Stomach (tissue), 4 donors: ENCODE measurements around the gene C2CD2.

Experiments
- EP300 ChIP-seq: sonication (generic); formaldehyde crosslinking; IDR thresholded peaks from one replicate; pipeline ENCODE4 v1.6.1; 2017; ENCODE audit warnings: antibody characterized with exemption
- POLR2A ChIP-seq, 4 donors: fragments of 450-650 bp; IDR thresholded peaks; one replicate each; pipeline ENCODE4 v1.6.1; 2016; ENCODE audit warnings: antibody characterized with exemption in 4 of 4, control low read depth in 2 of 4, mild to moderate bottlenecking in 1 of 4, moderate library complexity in 1 of 4
- POLR2AphosphoS5 ChIP-seq, 3 donors: sonication (generic); formaldehyde crosslinking; IDR thresholded peaks; one replicate each; pipeline ENCODE4 v1.6.1; 2016; ENCODE audit warnings: antibody characterized with exemption in 3 of 3
- TF ChIP-seq, protein P1 (sequence below), 7 experiments: fragments of 450-650 bp in 4 of 7; fragments of 200-600 bp in 3 of 7; sonication (generic) in 3 of 7; IDR thresholded peaks; one replicate each; pipeline ENCODE4 v1.5.1; 2016 to 2019; ENCODE audit warnings: antibody characterized with exemption in 7 of 7, control low read depth in 2 of 7, mild to moderate bottlenecking in 1 of 7

DNA sequence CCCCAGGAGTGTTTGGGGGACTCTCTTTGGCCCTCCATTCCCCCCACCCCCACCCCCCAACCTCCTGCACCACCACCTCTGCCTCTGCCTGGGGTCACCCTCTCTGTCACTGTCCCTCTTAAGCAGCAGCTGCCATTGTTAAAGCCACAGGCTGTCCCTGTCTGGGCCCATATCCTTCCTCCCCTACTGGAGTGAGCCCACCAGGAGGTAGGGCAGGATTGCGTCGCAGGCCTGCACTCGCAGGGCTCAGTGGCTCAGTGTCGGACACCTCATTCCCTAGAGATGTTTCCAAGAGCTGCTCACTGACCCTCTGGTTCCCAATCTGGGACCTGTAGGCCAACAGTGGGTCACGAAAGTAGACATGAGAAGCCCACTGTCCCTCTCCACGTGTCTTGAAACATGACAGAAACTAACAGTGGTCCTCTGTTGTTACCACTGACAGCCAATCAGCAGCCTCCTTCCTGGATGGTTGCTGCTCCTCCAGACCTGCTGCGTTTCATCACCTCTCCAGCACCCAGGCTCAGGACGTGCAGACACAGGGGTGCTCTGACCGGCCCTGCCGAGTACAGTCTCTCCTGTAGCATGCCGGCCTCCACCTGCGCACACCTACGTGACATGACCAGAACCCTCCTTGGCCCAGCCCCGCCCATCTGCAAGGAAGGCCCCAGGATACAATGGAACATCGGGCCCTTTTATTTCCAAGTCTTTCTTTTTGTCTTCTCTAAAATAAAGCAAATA, 82.4 kb downstream of the C2CD2 start:
- TF ChIP-seq, protein P1, sequence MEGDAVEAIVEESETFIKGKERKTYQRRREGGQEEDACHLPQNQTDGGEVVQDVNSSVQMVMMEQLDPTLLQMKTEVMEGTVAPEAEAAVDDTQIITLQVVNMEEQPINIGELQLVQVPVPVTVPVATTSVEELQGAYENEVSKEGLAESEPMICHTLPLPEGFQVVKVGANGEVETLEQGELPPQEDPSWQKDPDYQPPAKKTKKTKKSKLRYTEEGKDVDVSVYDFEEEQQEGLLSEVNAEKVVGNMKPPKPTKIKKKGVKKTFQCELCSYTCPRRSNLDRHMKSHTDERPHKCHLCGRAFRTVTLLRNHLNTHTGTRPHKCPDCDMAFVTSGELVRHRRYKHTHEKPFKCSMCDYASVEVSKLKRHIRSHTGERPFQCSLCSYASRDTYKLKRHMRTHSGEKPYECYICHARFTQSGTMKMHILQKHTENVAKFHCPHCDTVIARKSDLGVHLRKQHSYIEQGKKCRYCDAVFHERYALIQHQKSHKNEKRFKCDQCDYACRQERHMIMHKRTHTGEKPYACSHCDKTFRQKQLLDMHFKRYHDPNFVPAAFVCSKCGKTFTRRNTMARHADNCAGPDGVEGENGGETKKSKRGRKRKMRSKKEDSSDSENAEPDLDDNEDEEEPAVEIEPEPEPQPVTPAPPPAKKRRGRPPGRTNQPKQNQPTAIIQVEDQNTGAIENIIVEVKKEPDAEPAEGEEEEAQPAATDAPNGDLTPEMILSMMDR (IDR thresholded peaks at IDR 0.05) = no peak
- TF ChIP-seq EP300 (no peak), POLR2AphosphoS5 (IDR thresholded peaks at IDR 0.05) (no peak), POLR2A (IDR thresholded peaks at IDR 0.05) (no peak)
